ENCODE measurements around the gene FAM170B. TPM values are rescaled to one million over a fixed set of nuclear protein-coding genes. Genes with fewer than 3 reads are reported as not detected.

Gene FAM170B
- total and polyA plus RNA-seq, 9 of the 15 experiments (the other 6 are each of a cell fraction or from before 2014, with no cell fraction given), result 0.11 to 0.21 TPM; not detected in 7

DNA sequence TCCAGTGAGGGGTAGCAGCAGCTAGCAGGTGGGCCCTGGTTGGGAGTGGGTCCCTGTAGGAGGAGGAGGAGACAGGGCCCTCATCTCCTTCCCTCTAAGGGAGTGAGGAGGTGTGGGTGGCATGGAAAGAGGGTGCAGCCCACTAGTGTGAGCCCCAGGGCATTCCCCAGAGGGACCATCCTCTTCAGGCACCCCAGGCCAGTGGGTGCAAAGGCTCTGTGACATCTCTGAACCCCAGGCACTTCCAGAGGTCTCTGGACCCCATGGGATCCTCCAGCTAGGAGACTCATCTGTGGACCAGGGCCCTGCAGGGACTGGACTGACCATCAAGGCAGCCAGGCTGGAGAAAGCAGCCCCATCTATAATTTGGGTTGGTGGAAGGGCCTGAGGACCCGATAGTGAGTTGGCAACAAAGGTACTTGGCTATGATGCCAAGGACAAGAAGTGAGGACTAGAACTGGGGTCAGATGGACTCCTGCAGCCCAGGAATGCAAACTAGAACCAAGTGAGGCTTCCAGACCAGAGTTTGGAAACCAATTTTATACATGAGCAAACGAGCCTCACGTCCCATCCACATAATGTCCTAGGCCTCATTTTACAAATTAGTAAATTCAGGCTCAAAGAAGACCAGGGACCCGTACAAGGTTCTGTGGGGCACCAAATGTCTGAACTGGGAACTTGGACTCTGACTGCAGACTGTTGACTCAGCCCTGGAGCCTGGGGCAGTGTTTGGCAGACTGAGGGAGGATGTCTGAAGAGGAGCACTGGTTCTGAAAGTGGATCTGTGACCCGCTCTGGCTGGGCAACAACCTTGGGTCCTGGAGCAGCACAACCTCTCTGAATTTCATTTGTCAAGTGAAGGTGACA lies 17.1 kb downstream of the FAM170B start:
- FAIRE-seq, result no peak
- in situ Hi-C loops (cut with MboI), result no loop called here
- no peaks in the 10 kb centered on the region for H3K27me3 ChIP-seq (ENCODE audit: control insufficient read depth in 2 of 2, insufficient read depth in 2 of 2, low read length in 2 of 2)
- CTCF ChIA-PET (ENCODE audit: low intra/inter-chr PET ratio), result no interaction called here
- H3K4me1 ChIP-seq (replicated peaks in 1 of 2; ENCODE audit: control insufficient read depth in 2 of 2, insufficient read depth in 2 of 2, low read length in 2 of 2), result peaks cover 10 to 12% of the 10 kb centered on the region in 2 experiments; a peak in 4 of 5 replicates
- WGBS (ENCODE audit: insufficient coverage, low coverage, missing lambda C conversion rate), result 73% methylated on average over 5 of the region's 5 CpGs
- H3K9me3 ChIP-seq (replicated peaks; ENCODE audit: control insufficient read depth, insufficient read depth, low read depth, low read length), result no peaks in the 10 kb centered on the region
- H2AFZ ChIP-seq (ENCODE audit: low read depth, low read length), result 0 out of 2 replicates have a peak overlapping the region, but pooled peaks have one; percentile 18
- POLR2A ChIA-PET, result interaction anchor here (1.3 kb wide), 1 partner anchor 11 kb away, joined by 3 read pairs; no protein-coding TSS in a partner anchor
- H3K4me3 ChIP-seq, result no peak overlapping the region
- H4K20me1 ChIP-seq (replicated peaks; ENCODE audit: control insufficient read depth, insufficient read depth, low read length), result no peaks in the 10 kb centered on the region
- DNase-seq (ENCODE audit: extremely low read depth in 1 of 4, low spot score in 3 of 4), result no peak
- H3K9ac ChIP-seq (ENCODE audit: insufficient read depth in 1 of 2, low read depth in 2 of 2, low read length in 2 of 2), result peak overlapping the region in 1 of 2 experiments; percentile 21; a peak in 1 of 4 replicates
- ATAC-seq, result no peak
- no peak overlapping the region for H3K27ac ChIP-seq (ENCODE audit: extremely low read depth, low read depth, low read length)
- no TSS peak for BruUV-seq (replicated peaks)
- intact Hi-C loops (cut with micrococcal nuclease), result loop anchor here (5.0 kb wide), 1 partner anchor 134 kb away; no protein-coding TSS in a partner anchor
- peaks cover 6% of the 10 kb centered on the region; the same call in 2 of the 3 replicates for H3K79me2 ChIP-seq (ENCODE audit: control insufficient read depth, insufficient read depth, low read length)
- H3K9me1 ChIP-seq (ENCODE audit: control insufficient read depth, insufficient read depth, low read length), result no peaks in the 10 kb centered on the region
- no peaks in the 10 kb centered on the region for H3K36me3 ChIP-seq (ENCODE audit: control insufficient read depth, insufficient read depth, low read length)
- H3K4me2 ChIP-seq (ENCODE audit: insufficient read depth, low read length), result no peak overlapping the region
- TF ChIP-seq GTF2F1 (IDR thresholded peaks at IDR 0.05; ENCODE audit: low read depth, low read length) (no peak), HMG20A (CRISPR knock-in tag; conservative IDR thresholded peaks at IDR 0.05) (no peak), E4F1 (CRISPR knock-in tag; IDR thresholded peaks at IDR 0.05; ENCODE audit: borderline replicate concordance) (no peak), ZBTB1 (CRISPR knock-in tag; IDR thresholded peaks at IDR 0.05; ENCODE audit: borderline replicate concordance, low read depth) (no peak), KDM2B (CRISPR knock-in tag; IDR thresholded peaks at IDR 0.05) (no peak), ZBTB11 (CRISPR knock-in tag; IDR thresholded peaks at IDR 0.05) (no peak), POLR2AphosphoS2 (IDR thresholded peaks at IDR 0.05; ENCODE audit: low read length) (no peak), PHF20 (IDR thresholded peaks at IDR 0.05; ENCODE audit: partially characterized antibody) (no peak)
- TF ChIP-seq, protein P1, sequence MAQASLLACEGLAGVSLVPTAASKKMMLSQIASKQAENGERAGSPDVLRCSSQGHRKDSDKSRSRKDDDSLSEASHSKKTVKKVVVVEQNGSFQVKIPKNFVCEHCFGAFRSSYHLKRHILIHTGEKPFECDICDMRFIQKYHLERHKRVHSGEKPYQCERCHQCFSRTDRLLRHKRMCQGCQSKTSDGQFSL (CRISPR knock-in tag; IDR thresholded peaks at IDR 0.05), result no peak
- TF ChIP-seq, protein P1 (tag; IDR thresholded peaks at IDR 0.05), result no peak

Measured in K562 (cell line).